Suppressor macrophage treated with lipopolysaccharide for 4 hours (primary cell): ENCODE data around the gene FAM25G.

Experiments
- DNase-seq: peaks from one replicate; pipeline ENCODE4 v3.0.0-alpha.2; 2020

The FAM25G gene

GRCh38 chr10:47445720-47446119 is 45.8 kb downstream of the FAM25G start:
- DNase-seq = no peak

GRCh38 chr10:47444047-47444446 is 47.5 kb downstream of the FAM25G start:
- no peak for DNase-seq

GRCh38 chr10:47443145-47443544 is 48.4 kb downstream of the FAM25G start:
- no peak for DNase-seq

GRCh38 chr10:47442351-47442750 is 49.1 kb downstream of the FAM25G start:
- no peak for DNase-seq

- no peak for DNase-seq
Observed at GRCh38 chr10:47441938-47442337, 49.6 kb downstream of the FAM25G start.

GRCh38 chr10:47440207-47440606 is 51.3 kb downstream of the FAM25G start:
- DNase-seq = no peak

GRCh38 chr10:47438857-47439474 is 52.5 kb downstream of the FAM25G start:
- DNase-seq = no peak
